ENCODE data around the gene PSMC5.
"Not testable (repeated sequence)": the region's sequence is repeated elsewhere in the genome, so short reads cannot be mapped to it uniquely, and the experiment has no call there.

The PSMC5 gene

DNA sequence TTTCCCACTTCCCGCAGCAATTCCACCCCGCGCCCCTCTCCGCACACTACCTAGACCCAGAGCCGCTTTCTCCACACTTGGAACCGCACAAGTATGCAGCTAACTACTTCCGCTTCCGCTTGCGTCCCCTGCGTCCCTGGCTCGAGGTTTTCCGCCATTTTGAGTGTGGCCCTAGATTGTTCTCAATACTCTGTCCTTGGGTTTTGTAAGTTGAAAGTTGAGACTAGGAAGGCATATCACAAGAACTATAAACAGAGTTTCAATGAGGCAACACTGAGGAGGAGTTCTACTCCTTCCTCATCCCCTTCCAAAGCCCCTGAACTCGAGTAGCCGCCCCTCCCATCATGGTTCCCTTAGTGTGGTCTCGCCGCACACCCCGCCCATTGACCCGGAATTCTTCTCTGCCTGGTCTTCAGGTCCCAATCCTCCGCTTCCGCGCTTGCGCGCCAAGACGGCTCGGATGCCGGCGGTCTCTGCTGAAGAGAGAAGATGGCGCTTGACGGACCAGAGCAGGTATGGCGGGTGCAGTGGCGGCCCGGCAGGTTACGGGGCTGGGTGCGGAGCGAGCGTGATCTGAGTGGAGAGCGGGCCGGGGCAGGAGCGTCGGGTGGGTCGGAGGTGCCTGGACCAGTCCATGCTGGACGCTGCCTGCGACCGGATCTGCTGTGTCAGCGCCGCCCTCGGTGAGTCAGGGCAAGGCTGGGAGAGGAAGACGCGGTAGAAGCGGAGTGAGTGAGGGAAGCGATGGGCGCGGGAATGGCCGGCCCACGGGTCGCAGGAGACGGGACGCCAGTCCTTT lies at the start of gene PSMC5, which contains the start of gene FTSJ3:
PSMC5 (plus strand) TSS at position 430 of the 799 bp plus-strand sequence; CDS start at position 490, 60 bp downstream.
FTSJ3 (minus strand) TSS at position 662 of the 799 bp plus-strand sequence. CDS start 761 bp downstream, outside the sequence.
- DNase-seq: peak; percentile 95

GRCh38 chr17:63780507-63780906 lies 46.7 kb upstream of the PSMC5 start:
- no peak for DNase-seq

GRCh38 chr17:63780928-63781327 lies 46.3 kb upstream of the PSMC5 start:
- no peak for DNase-seq

DNA sequence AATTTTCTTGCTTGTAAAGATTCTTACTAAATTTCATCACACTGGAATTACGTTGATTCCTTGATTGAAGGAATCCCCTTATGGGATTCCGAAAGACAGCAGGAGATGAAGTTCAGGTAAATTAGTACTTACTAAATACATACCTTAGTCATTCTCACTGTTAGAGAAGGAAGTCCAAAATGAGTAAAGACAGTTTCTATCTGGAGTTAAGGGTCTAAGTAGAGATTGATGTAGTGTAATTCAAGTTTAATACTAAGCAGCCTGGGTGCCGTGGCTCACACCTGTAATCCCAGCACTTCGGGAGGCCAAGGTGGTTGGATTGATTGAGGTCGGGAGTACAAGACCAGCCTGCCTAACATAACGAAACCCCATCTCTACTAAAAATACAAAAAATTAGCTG lies 43.7 kb upstream of the PSMC5 start:
- no peak for DNase-seq

- DNase-seq: no peak
Measured at GRCh38 chr17:63785556-63785955, 41.7 kb upstream of the PSMC5 start.

- DNase-seq: no peak
Measured at GRCh38 chr17:63786117-63786516, 41.1 kb upstream of the PSMC5 start.

- DNase-seq: no peak
Measured at GRCh38 chr17:63786971-63787711, 40.1 kb upstream of the PSMC5 start.

- DNase-seq: no peak
Measured at GRCh38 chr17:63790057-63790456, 37.2 kb upstream of the PSMC5 start.

DNA sequence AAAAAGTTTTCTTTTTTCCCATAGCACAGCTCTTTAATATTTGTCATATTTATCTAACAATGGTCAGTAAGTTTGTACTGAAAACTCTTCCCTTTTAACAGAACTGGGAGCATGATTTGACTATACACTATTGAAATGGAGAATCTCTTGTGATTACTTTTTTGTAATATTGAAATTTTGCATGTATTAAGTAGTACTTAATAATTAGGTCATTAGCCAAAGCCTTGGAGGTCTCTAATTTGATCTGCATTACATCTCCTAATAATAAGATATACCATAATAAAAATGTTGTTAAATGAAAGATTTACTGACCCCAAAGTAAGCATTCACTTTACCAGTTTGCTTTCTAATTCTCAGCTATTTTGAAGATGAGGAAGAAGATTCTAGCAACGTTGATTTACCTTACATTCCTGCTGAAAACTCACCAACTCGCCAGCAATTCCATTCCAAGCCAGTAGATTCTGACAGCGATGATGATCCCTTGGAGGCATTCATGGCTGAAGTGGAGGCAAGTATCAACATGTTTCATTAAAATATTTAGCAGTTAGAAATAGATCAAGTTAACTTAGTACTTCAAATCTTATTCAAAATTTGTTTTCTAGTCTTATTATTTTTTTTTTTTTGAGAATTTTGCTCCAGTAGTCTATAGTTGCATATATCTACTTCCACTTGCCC lies 35.0 kb upstream of the PSMC5 start:
- DNase-seq: no peak

- not testable (repeated sequence) for DNase-seq
Measured at GRCh38 chr17:63796375-63796774, 30.9 kb upstream of the PSMC5 start.

- DNase-seq: no peak
Measured at GRCh38 chr17:63798572-63799106, 28.6 kb upstream of the PSMC5 start.

GRCh38 chr17:63800783-63801182 lies 26.4 kb upstream of the PSMC5 start:
- no peak for DNase-seq

- no peak for DNase-seq
Measured at GRCh38 chr17:63804328-63804727, 22.9 kb upstream of the PSMC5 start.

DNA sequence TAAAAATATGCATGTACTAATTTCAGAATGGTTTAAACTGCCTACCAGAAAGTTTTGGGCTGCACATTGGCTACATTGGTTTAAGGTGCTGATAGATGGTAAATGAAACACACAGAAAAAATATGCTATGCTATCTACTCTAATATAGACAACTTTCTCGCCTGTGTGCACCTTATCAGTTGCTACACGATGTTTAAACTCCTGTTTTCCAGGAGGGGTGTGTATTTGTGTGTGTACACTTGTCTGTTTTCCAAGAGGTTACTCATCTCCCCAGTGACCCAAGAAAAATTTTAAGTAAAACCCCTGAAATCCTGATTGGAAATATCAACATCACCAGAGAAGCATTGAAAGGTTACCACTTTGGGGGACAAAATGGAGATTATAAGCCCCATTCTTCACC lies 21.6 kb upstream of the PSMC5 start:
- DNase-seq: no peak

- DNase-seq: no peak
Measured at GRCh38 chr17:63809970-63810369, 17.3 kb upstream of the PSMC5 start.

DNA sequence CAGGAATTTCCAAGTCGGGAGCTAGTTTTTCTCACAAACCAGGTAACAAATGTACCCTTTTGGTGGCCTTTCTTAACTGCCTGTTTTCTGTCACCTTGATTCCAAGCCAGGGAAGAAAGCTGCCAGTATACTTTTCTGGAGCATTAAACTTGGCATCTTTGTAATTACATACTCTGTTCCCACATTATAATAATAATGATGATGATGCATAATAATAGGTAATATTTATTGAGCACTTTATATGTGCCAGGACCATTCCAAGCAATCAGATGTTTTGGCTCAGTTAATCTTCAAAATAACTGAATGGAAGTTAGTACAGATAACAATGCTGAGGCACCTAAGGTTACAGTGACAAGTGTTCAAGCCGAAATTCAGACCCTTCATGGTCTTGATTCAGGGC lies 11.1 kb upstream of the PSMC5 start:
- DNase-seq: no peak

GRCh38 chr17:63816669-63817068 lies 10.6 kb upstream of the PSMC5 start:
- DNase-seq: no peak

DNA sequence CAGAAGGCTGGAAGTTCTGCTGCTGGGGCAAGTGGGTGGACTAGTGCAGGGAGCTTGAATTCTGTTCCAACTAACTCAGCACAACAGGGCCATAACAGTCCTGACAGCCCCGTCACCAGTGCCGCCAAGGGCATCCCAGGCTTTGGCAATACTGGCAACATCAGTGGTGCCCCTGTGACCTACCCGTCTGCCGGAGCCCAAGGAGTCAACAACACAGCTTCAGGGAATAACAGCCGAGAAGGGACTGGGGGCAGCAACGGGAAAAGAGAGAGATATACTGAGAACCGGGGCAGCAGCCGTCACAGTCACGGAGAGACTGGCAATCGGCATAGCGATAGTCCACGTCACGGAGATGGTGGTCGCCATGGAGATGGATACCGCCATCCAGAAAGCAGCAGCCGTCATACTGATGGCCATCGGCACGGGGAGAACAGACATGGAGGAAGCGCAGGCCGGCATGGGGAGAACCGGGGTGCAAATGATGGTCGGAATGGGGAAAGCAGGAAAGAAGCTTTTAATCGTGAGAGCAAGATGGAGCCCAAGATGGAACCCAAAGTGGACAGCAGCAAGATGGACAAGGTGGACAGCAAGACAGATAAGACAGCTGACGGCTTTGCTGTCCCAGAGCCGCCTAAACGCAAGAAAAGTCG lies 9.4 kb upstream of the PSMC5 start:
- no peak for DNase-seq

DNA sequence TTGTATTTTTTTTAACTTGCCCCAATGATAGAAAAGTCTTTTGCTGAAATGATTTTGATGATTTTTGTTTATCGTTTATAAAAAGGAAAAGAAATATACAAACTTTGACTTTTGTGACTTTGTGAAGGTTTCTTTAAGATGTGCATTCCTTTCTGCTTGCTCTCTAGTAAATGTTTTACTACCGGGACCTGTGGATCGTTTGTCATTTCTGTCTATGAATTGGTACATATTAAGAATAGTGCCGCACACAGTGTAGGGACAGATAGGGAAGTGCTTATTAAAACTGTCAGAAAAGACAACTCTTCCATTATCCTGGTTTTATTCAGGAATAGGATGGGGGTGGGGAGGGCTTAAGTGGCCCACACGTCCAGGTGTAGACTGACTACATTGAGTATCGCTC lies 8.1 kb upstream of the PSMC5 start:
- DNase-seq: no peak

DNA sequence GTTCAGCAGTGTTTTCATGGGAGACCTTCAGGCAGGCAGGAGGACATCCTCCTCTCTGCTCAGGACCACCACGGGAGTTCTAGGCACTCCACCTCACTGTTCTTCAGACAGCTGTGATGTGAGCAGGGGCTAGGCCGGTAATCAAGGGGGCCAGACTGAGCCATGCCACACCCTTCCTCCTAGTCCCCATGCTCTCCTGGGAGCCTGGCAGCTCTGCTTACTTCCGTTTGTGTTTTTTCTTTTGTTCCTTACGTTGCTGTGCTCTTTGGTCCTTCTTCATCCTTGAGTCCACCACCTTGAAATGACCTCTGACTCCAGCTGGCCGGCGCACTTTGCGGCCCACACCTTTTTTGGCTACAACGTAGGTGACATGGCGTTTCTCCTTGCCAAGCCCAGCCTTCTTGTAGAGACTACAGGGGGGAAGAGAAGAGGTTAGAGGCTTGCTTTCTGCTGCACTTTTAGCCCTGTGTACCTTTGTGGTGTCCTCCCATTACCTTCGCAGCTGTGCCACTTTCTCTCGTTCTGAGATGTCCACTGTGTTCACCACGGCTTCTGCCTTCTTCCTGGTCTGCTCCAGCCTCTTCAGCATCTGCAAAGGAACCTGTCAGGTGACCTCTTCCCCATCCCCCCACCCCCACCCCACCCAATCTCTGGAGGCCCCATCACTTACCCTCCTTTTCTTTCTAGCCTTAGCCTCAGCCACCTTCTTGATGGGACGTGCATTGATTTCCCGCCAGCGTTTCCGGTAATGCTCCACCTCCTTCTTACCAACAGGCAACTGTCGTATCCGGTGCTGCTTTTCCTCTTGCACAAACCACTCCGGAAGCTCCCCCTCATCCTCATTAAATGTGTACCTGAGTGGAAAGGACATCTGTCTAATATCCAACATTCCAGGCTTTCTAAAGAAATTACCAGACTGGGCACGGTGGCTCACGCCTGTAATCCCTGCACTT lies 7.4 kb upstream of the PSMC5 start:
- no peak for DNase-seq

- no peak for DNase-seq
Measured at GRCh38 chr17:63820963-63821561, 6.2 kb upstream of the PSMC5 start.
